Body of pancreas (tissue), 4 donors: ENCODE results near the gene COG3.

Experiments used
- CTCF ChIP-seq, 7 experiments: fragments of 450-650 bp in 4 of 7; fragments of 200-600 bp in 3 of 7; sonication (generic) in 3 of 7; IDR thresholded peaks; one replicate each; pipeline ENCODE4 v1.5.1; 2016 to 2019; ENCODE audit warnings: antibody characterized with exemption in 7 of 7
- POLR2A ChIP-seq, 3 donors: fragments of 450-650 bp; IDR thresholded peaks; one replicate each; pipeline ENCODE4 v1.6.1; 2016; ENCODE audit warnings: antibody characterized with exemption in 3 of 3, mild to moderate bottlenecking in 2 of 3

GRCh38 chr13:45582408-45583076, 117.8 kb downstream of the COG3 start:
- TF ChIP-seq CTCF (IDR thresholded peaks at IDR 0.05) (no peak), POLR2A (IDR thresholded peaks at IDR 0.05) (no peak)
